ENCODE results near the gene ST3GAL3.

- TF ChIP-seq POLR2A (IDR thresholded peaks at IDR 0.05) (no peak), CTCF (IDR thresholded peaks at IDR 0.05) (no peak), POLR2AphosphoS5 (IDR thresholded peaks at IDR 0.05; ENCODE audit: insufficient read depth in 1 of 2, low read depth in 1 of 2) (no peak)
Measured at GRCh38 chr1:43980255-43981134, 273.2 kb downstream of the ST3GAL3 start.

All from vagina (tissue), 2 donors.